ENCODE data around the gene UBB.
A peak's percentile ranks its signal among the peaks of the same experiment; 100 is the strongest.

UBB gene

GRCh38 chr17:16361874-16362273 is 19.0 kb upstream of the UBB start:
- Histone ChIP-seq H3K27me3 (replicated peaks; ENCODE audit: control insufficient read depth, insufficient read depth, low read length) (no peaks in the 10 kb centered on the region), H3K36me3 (ENCODE audit: control insufficient read depth, insufficient read depth, low read length) (no peaks in the 10 kb centered on the region), H3K4me3 (replicated peaks; ENCODE audit: low read depth, low read length) (no peak overlapping the region)
- no peak for DNase-seq (ENCODE audit: extremely low read depth, insufficient read length)
- no peak for TF ChIP-seq CTCF (IDR thresholded peaks at IDR 0.05; ENCODE audit: insufficient read depth, low read length, poor library complexity, severe bottlenecking)

GRCh38 chr17:16363749-16364536 is 16.9 kb upstream of the UBB start:
- Histone ChIP-seq H3K36me3 (ENCODE audit: control insufficient read depth, insufficient read depth, low read length) (no peaks in the 10 kb centered on the region), H3K27me3 (replicated peaks; ENCODE audit: control insufficient read depth, insufficient read depth, low read length) (no peaks in the 10 kb centered on the region), H3K4me3 (replicated peaks; ENCODE audit: low read depth, low read length) (no peak overlapping the region)
- peak; percentile 89 for TF ChIP-seq CTCF (IDR thresholded peaks at IDR 0.05; ENCODE audit: insufficient read depth, low read length, poor library complexity, severe bottlenecking)
- DNase-seq (ENCODE audit: extremely low read depth, insufficient read length) = peak; percentile 45

GRCh38 chr17:16364625-16365024 is 16.3 kb upstream of the UBB start:
- no peak for DNase-seq (ENCODE audit: extremely low read depth, insufficient read length)
- H3K4me3 ChIP-seq (replicated peaks; ENCODE audit: low read depth, low read length) = no peak overlapping the region
- H3K27me3 ChIP-seq (replicated peaks; ENCODE audit: control insufficient read depth, insufficient read depth, low read length) = no peaks in the 10 kb centered on the region
- H3K36me3 ChIP-seq (ENCODE audit: control insufficient read depth, insufficient read depth, low read length) = no peaks in the 10 kb centered on the region
- no peak for TF ChIP-seq CTCF (IDR thresholded peaks at IDR 0.05; ENCODE audit: insufficient read depth, low read length, poor library complexity, severe bottlenecking)

- Histone ChIP-seq H3K36me3 (ENCODE audit: control insufficient read depth, insufficient read depth, low read length) (no peaks in the 10 kb centered on the region), H3K27me3 (replicated peaks; ENCODE audit: control insufficient read depth, insufficient read depth, low read length) (no peaks in the 10 kb centered on the region), H3K4me3 (replicated peaks; ENCODE audit: low read depth, low read length) (no peak overlapping the region)
- no peak for DNase-seq (ENCODE audit: extremely low read depth, insufficient read length)
- no peak for TF ChIP-seq CTCF (IDR thresholded peaks at IDR 0.05; ENCODE audit: insufficient read depth, low read length, poor library complexity, severe bottlenecking)
Observed at GRCh38 chr17:16371742-16372141, 9.1 kb upstream of the UBB start.

DNA sequence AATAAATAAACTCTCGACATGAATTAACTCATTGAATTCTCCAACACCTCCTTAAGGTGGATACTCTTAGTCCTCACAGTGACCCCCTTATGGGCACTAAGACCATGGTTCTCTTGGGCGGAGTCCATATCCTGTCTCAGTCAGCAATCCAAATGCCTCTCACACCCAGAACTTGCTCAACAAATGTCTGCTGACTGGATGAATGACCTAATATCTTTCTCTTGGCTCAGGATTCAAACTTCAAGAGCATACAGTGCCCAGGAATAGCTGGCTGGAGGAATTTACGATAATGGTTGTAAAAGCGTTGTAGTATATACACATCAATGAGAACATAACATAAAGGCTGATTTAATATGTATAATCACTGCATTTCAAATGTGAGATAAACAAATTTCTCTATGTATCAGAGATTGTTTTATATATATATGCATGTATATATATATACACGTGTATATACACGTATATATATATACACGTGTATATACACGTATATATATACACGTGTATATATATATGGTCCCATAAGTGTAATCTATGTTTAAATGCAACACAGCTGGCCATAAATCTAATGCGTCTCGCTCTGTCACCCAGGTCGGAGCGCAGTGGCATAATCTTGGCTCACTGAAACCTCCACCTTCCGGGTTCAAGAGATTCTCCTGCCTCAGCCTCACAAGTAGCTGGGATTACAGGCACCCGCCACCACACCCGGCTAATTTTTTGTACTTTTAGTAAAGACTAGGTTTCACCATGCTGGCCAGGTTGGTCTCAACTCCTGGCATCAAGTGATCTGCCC is 6.5 kb upstream of the UBB start:
- TF ChIP-seq CTCF (IDR thresholded peaks at IDR 0.05; ENCODE audit: insufficient read depth, low read length, poor library complexity, severe bottlenecking) = no peak
- Histone ChIP-seq H3K4me3 (replicated peaks; ENCODE audit: low read depth, low read length) (no peak overlapping the region), H3K27me3 (replicated peaks; ENCODE audit: control insufficient read depth, insufficient read depth, low read length) (no peaks in the 10 kb centered on the region), H3K36me3 (ENCODE audit: control insufficient read depth, insufficient read depth, low read length) (no peaks in the 10 kb centered on the region)
- DNase-seq (ENCODE audit: extremely low read depth, insufficient read length) = no peak

All from GM06990 (cell line).